Keratinocyte (primary cell): ENCODE data around the gene ARTN. TPM values are rescaled to one million over a fixed set of nuclear protein-coding genes. Genes with fewer than 3 reads are reported as not detected.

Experiments
- DNase-seq: peaks from one replicate; pipeline ENCODE4 v3.0.0-alpha.2; 2011; ENCODE audit warnings: low read depth, missing footprints, low spot score
- FAIRE-seq: peaks from 2 replicates; lab custom pipeline; 2011; peaks lifted over from hg19 to GRCh38; lab: Jason Lieb, UNC
- H2AFZ ChIP-seq: 2 replicates; pipeline ENCODE4 v1.6.0; 2012; ENCODE audit warnings: low read length, control low read depth, inconsistent platforms; ENCODE audit not compliant: control insufficient read depth
- H3K27ac ChIP-seq: 2 replicates; pipeline ENCODE4 v1.5.1; 2011; ENCODE audit warnings: low read length; ENCODE audit not compliant: control insufficient read depth, insufficient read depth
- H3K27me3 ChIP-seq: 3 replicates; pipeline ENCODE4 v1.6.0; 2011; ENCODE audit warnings: low read length; ENCODE audit not compliant: control insufficient read depth, insufficient read depth; ENCODE audit errors: extremely low read depth
- H3K36me3 ChIP-seq, 2 experiments: 2 replicates in 1 of 2; 3 replicates in 1 of 2; pipeline ENCODE4 v1.5.1; 2011; ENCODE audit warnings: low read length in 2 of 2, mild to moderate bottlenecking in 1 of 2; ENCODE audit not compliant: control insufficient read depth in 2 of 2, insufficient read depth in 2 of 2; ENCODE audit errors: extremely low read depth in 1 of 2
- H3K4me1 ChIP-seq: 3 replicates; pipeline ENCODE4 v1.5.1; 2011; ENCODE audit warnings: low read length; ENCODE audit not compliant: control insufficient read depth, insufficient read depth; ENCODE audit errors: extremely low read depth
- H3K4me2 ChIP-seq: 3 replicates; pipeline ENCODE4 v1.6.0; 2011; ENCODE audit warnings: low read depth, low read length; ENCODE audit not compliant: control insufficient read depth, insufficient read depth; ENCODE audit errors: extremely low read depth
- H3K4me3 ChIP-seq, 3 experiments: fragments of 200-600 bp in 1 of 3; sonication (generic) in 1 of 3; 2 replicates in 2 of 3; 3 replicates in 1 of 3; pipeline ENCODE4 v1.5.1; 2011 to 2016; ENCODE audit warnings: low read length in 3 of 3, mild to moderate bottlenecking in 3 of 3, control low read depth in 2 of 3, inconsistent platforms in 1 of 3, low read depth in 1 of 3, mixed read lengths in 1 of 3, mixed run types in 1 of 3, moderate library complexity in 1 of 3; ENCODE audit not compliant: control insufficient read depth in 2 of 3, insufficient read depth in 2 of 3; ENCODE audit errors: extremely low read depth in 1 of 3
- H3K79me2 ChIP-seq: 2 replicates; pipeline ENCODE4 v1.6.0; 2012; ENCODE audit warnings: low read length; ENCODE audit not compliant: control insufficient read depth, insufficient read depth
- H3K9ac ChIP-seq: 3 replicates; pipeline ENCODE4 v1.6.0; 2011; ENCODE audit warnings: low read length; ENCODE audit not compliant: control insufficient read depth, insufficient read depth; ENCODE audit errors: extremely low read depth
- H3K9me1 ChIP-seq: 3 replicates; pipeline ENCODE4 v1.6.0; 2011; ENCODE audit warnings: low read length; ENCODE audit not compliant: control insufficient read depth, insufficient read depth; ENCODE audit errors: extremely low read depth
- H3K9me3 ChIP-seq: 2 replicates; pipeline ENCODE4 v1.5.1; 2012; ENCODE audit warnings: low read depth, low read length; ENCODE audit not compliant: control insufficient read depth
- H4K20me1 ChIP-seq: 3 replicates; pipeline ENCODE4 v1.6.0; 2011; ENCODE audit warnings: low read length; ENCODE audit not compliant: control insufficient read depth, insufficient read depth; ENCODE audit errors: extremely low read depth
- CTCF ChIP-seq, 3 experiments: IDR thresholded peaks in 1 of 3; conservative IDR thresholded peaks in 1 of 3; optimal IDR thresholded peaks in 1 of 3; 2 replicates in 2 of 3; 3 replicates in 1 of 3; pipeline versions ENCODE3 to v1.5.1; 2011; ENCODE audit warnings: low read length in 3 of 3, mild to moderate bottlenecking in 3 of 3, moderate library complexity in 2 of 3, control low read depth in 1 of 3, inconsistent platforms in 1 of 3; ENCODE audit not compliant: insufficient read depth in 2 of 3; ENCODE audit errors: extremely low read depth in 1 of 3
- EZH2 ChIP-seq: IDR thresholded peaks from one replicate; pipeline ENCODE4 v1.6.1; 2012; ENCODE audit warnings: inconsistent platforms, mild to moderate bottlenecking, low read length, moderate library complexity
- dilution Hi-C: fragments of 300-500 bp; cut with MboI; formaldehyde crosslinking; loops from one replicate; pipeline ENCODE4 v1.7.0; 2020; ENCODE audit warnings: low sequenced_read_pairs; ENCODE audit not compliant: extremely low pct_ligation_motif_present
- polyA plus RNA-seq, 5 experiments: library from polyadenylated mRNA; depleted of rRNA in 3 of 5; stranded (reverse) in 3 of 5; stranded (forward) in 1 of 5; unstranded in 1 of 5; fragments of >200 nt; gene quantifications; 1 replicate in 1 of 5; 2 replicates in 3 of 5; 3 replicates in 1 of 5; pipeline versions ENCODE4 v1.2.1 to v1.2.3, GENCODE V29; 2011 to 2012; ENCODE audit warnings: missing spikeins in 2 of 5, low read depth in 1 of 5, low replicate concordance in 1 of 5

ARTN gene
- polyA plus RNA-seq, 1 donor (not counting 4 experiments of a cell fraction or from before 2014, with no cell fraction given): 27.2 TPM

DNA sequence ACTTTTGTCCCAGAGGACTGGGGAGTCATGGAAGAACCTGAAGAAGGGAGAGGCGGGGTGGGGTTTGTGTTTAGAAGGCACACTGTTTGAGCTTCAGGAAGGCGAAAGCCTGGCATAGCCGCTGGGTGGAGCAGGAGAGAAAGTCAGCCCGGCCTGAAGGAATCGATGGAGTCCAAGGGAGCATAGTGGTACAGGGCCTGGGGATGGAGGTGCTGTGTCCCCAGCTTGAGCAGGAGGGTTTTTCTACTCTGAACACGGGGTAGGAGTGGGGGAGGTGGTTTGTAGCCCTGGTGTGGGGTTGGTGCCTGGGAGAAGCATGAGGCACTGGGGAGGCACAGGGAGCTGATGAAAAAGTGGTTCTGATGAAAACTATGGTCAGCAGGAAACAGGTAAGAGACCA, 53.1 kb downstream of the ARTN start:
- FAIRE-seq (no peak), DNase-seq (no peak)
- H2AFZ ChIP-seq: no peak overlapping the region
- H3K79me2 ChIP-seq: peaks cover 29% of the 10 kb centered on the region
- no peaks in the 10 kb centered on the region for H4K20me1 ChIP-seq
- no peak overlapping the region for H3K4me2 ChIP-seq
- peaks cover 20 to 45% of the 10 kb centered on the region in 2 experiments for H3K36me3 ChIP-seq
- TF ChIP-seq EZH2: no peak
- peak in 1 of 3 experiments; percentile 28 for TF ChIP-seq CTCF (optimal IDR thresholded peaks at IDR 0.05 in 1 of 3, IDR thresholded peaks at IDR 0.05 in 1 of 3, conservative IDR thresholded peaks at IDR 0.05 in 1 of 3; ENCODE audit: extremely low read depth in 1 of 3, insufficient read depth in 2 of 3, low read length in 3 of 3)
- no peaks in the 10 kb centered on the region for H3K27me3 ChIP-seq
- H3K9me3 ChIP-seq: no peaks in the 10 kb centered on the region
- H3K9ac ChIP-seq: no peak overlapping the region
- no peak overlapping the region for H3K4me3 ChIP-seq
- dilution Hi-C loops: no loop called here
- H3K4me1 ChIP-seq: peaks cover 21% of the 10 kb centered on the region
- no peaks in the 10 kb centered on the region for H3K9me1 ChIP-seq
- H3K27ac ChIP-seq: peak overlapping the region; percentile 41

Other genes with a start within 250 kb of the ARTN start
- 8.5 to 14.6 TPM (median 10.0 TPM) in 3 replicates for gene ST3GAL3, start 226.3 kb upstream of the ARTN start, polyA plus RNA-seq
- 20.7 to 40.0 TPM (median 35.7 TPM) in 3 replicates for gene IPO13, start 13.1 kb downstream of the ARTN start, polyA plus RNA-seq
- 30.3 to 35.1 TPM (median 33.5 TPM) in 3 replicates for gene DPH2, start 36.2 kb downstream of the ARTN start, polyA plus RNA-seq
- 195 to 325 TPM (median 233 TPM) in 3 replicates for gene ATP6V0B, start 41.2 kb downstream of the ARTN start, polyA plus RNA-seq
- gene B4GALT2, start 45.4 kb downstream of the ARTN start, polyA plus RNA-seq: 39.6 to 60.7 TPM (median 50.4 TPM) in 3 replicates
- 5.2 to 6.2 TPM (median 5.2 TPM) in 3 replicates for gene CCDC24, start 57.8 kb downstream of the ARTN start, polyA plus RNA-seq
- gene SLC6A9, start 97.7 kb downstream of the ARTN start, polyA plus RNA-seq: 4.3 to 7.5 TPM (median 5.3 TPM) in 3 replicates
- gene KLF17, start 185.0 kb downstream of the ARTN start, polyA plus RNA-seq: 0.03 TPM in 1 of 3 replicates, not detected in the others
- gene KLF18, start 207.8 kb downstream of the ARTN start, polyA plus RNA-seq: not detected in 3 replicates